GM08714 (cell line): Measurements from ENCODE around the gene EDN1.

Source experiments
- H3K4me3 ChIP-seq: fragments of 200-500 bp; sonication (Bioruptor generic); 2 replicates; pipeline ENCODE4 v1.5.1; 2014; ENCODE audit warnings: mild to moderate bottlenecking, low read length, inconsistent platforms
- ZNF274 ChIP-seq: IDR thresholded peaks from 2 replicates; pipeline ENCODE4 v1.6.1; 2012; ENCODE audit warnings: mild to moderate bottlenecking, low read depth, low read length

Gene EDN1

GRCh38 chr6:12296255-12296573 lies 6.1 kb downstream of the EDN1 start:
- TF ChIP-seq ZNF274: no peak
- H3K4me3 ChIP-seq: no peak overlapping the region

GRCh38 chr6:12296604-12297003 lies 6.4 kb downstream of the EDN1 start:
- no peak overlapping the region for H3K4me3 ChIP-seq
- no peak for TF ChIP-seq ZNF274

GRCh38 chr6:12297363-12298016 lies 7.3 kb downstream of the EDN1 start:
- no peak for TF ChIP-seq ZNF274
- no peak overlapping the region for H3K4me3 ChIP-seq

- TF ChIP-seq ZNF274: no peak
- H3K4me3 ChIP-seq: no peak overlapping the region
Measured at GRCh38 chr6:12298017-12298978, 8.1 kb downstream of the EDN1 start.

GRCh38 chr6:12298995-12299394 lies 8.8 kb downstream of the EDN1 start:
- no peak for TF ChIP-seq ZNF274
- H3K4me3 ChIP-seq: no peak overlapping the region

DNA sequence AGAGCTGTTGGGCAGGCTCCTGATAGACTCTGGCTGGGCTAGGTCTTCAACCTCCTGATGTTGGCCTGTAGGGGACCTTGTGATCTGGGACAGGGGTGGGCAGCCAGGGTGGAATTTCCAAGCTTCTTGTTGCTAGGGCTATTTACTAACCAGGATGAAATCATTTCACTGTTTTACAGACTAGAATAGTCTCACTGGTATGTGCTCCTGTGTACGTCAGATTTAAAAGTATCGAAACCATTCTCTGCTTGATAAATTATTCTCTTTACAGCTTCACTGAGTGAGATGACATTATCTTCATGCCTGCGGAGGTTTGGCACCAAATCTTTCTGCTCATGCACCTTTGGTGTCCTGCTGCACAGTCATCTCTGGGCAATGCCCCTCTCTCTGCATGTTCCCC lies 10.9 kb downstream of the EDN1 start:
- H3K4me3 ChIP-seq: no peak overlapping the region
- TF ChIP-seq ZNF274: no peak

DNA sequence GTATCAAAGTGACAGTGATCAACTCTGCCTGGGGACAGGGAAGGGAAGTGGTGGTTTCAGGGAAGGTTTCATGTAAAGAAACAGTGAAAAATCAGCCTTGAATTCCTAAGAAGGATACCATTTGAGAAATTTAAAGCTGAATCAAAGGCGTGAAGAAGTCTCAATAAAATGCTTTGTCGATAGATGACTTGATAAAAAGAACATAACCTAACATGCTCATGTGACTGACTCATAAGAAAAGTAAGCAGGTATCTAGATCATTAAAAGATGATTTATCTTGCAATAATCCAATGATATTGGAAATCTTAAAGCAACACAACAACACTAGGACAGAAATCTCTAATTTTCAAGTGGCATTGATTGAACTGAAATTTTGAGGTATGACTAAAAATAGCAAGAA lies 14.3 kb downstream of the EDN1 start:
- no peak overlapping the region for H3K4me3 ChIP-seq
- TF ChIP-seq ZNF274: no peak

- TF ChIP-seq ZNF274: no peak
- H3K4me3 ChIP-seq: no peak overlapping the region
Measured at GRCh38 chr6:12309070-12309469, 18.9 kb downstream of the EDN1 start.

DNA sequence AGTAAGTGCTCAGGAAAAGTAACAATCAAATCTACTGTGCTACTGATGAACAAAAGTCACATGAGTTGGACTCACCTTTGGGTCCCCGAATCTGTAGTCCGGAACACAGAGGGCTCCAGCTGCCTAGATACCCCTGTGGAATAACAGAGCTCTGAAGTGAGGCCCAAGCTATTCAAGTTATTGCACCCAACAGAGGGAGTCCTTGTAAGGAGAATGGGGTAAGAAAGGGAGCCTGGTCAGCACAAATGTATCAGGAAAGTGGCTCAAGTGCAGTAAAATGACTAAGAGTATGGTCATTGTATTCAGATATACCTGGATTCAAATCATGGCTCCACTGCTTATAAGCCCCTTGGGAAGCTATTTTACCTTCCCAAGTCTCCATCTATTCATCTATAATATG lies 20.9 kb downstream of the EDN1 start:
- no peak for TF ChIP-seq ZNF274
- H3K4me3 ChIP-seq: no peak overlapping the region

GRCh38 chr6:12312736-12313135 lies 22.6 kb downstream of the EDN1 start:
- TF ChIP-seq ZNF274: no peak
- H3K4me3 ChIP-seq: no peak overlapping the region

GRCh38 chr6:12313306-12313991 lies 23.3 kb downstream of the EDN1 start:
- H3K4me3 ChIP-seq: no peak overlapping the region
- no peak for TF ChIP-seq ZNF274

DNA sequence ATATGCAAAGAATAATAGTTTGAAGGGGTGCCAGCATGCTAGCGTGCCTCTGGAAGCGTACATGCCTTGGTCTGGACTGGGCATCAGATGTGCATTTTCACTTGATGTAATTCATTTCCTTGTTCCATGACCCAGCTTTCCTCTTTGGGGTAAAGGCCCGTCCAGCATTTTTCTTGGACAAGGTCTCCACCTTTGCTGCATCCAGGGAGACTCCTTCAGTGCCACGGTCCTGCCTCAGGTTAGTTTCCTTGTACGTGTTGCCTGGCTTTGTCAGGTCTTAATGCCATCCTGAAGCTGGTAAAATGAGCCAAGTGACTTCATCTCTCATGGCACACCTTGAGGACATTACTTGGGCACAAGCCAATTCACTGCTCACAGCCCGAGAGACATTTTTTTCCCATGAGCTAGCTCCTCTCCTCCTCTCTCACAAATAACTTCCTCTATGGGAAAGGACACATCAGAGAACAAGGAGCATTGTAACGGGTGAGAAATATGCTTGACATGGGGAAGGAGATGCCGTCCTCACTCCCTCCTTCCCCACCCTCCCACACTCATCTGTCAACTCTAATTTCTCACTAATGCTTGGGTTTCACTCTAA lies 23.9 kb downstream of the EDN1 start:
- no peak for TF ChIP-seq ZNF274
- H3K4me3 ChIP-seq: no peak overlapping the region

GRCh38 chr6:12314751-12315150 lies 24.6 kb downstream of the EDN1 start:
- H3K4me3 ChIP-seq: no peak overlapping the region
- no peak for TF ChIP-seq ZNF274

GRCh38 chr6:12315292-12316081 lies 25.3 kb downstream of the EDN1 start:
- no peak overlapping the region for H3K4me3 ChIP-seq
- no peak for TF ChIP-seq ZNF274
